GM12864 (cell line): Measurements from ENCODE around the gene GRAMD2B.
A peak's percentile ranks its signal among the peaks of the same experiment; 100 is the strongest.

ENCODE experiments used
- DNase-seq: peaks from one replicate; pipeline ENCODE4 v3.0.0-alpha.2; 2011; ENCODE audit warnings: low read depth
- H3K4me3 ChIP-seq: 2 replicates; pipeline ENCODE4 v1.5.1; 2011; ENCODE audit warnings: mild to moderate bottlenecking, low read depth, low read length, control low read depth
- CTCF ChIP-seq: IDR thresholded peaks from 2 replicates; pipeline ENCODE4 v1.5.1; 2011; ENCODE audit warnings: low read depth, mild to moderate bottlenecking, moderate library complexity, low read length, control low read depth, inconsistent platforms; ENCODE audit errors: missing control alignments

GRAMD2B gene

DNA sequence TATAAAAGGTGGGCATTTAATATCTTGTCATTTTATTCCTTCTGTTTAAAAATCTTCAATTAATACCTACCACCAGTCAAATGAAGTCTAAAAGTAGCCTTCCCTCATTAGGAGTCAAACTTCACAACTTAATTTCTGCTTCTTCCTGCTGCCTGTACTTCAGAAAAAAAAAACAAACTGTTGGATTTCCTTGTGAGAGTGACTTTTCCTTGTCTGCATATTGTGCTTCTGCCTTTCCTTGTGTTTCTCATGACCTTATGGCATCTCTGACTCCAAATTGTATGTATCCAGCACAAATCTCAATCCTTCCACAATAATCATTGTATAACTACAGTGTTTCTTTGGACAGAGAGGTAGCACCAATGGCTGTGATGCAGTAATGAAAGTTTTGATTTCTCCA is 32.1 kb downstream of the GRAMD2B start:
- no peak overlapping the region for H3K4me3 ChIP-seq
- DNase-seq: no peak
- TF ChIP-seq CTCF: no peak

DNA sequence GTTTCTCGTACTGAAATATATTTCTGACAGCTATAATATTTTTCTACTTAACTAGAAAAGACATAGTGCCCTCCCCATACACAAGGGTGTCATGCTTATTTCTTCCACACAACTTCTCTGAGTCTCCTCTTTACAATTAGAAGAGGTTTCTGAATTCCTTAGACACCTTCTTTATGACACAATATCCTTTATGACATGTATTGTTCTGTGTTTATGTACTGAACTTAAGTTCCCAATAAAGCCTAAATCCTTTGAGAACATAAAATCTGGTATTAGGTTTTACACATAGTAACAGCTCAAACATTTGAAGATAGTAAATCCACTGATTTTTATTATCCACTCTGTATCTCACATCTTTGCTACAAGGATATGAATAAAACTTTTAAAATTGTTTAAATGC is 32.5 kb downstream of the GRAMD2B start:
- H3K4me3 ChIP-seq: no peak overlapping the region
- TF ChIP-seq CTCF: no peak
- DNase-seq: no peak

- no peak for DNase-seq
- no peak for TF ChIP-seq CTCF
- no peak overlapping the region for H3K4me3 ChIP-seq
Measured at GRCh38 chr5:126456217-126456820, 33.1 kb downstream of the GRAMD2B start.

DNA sequence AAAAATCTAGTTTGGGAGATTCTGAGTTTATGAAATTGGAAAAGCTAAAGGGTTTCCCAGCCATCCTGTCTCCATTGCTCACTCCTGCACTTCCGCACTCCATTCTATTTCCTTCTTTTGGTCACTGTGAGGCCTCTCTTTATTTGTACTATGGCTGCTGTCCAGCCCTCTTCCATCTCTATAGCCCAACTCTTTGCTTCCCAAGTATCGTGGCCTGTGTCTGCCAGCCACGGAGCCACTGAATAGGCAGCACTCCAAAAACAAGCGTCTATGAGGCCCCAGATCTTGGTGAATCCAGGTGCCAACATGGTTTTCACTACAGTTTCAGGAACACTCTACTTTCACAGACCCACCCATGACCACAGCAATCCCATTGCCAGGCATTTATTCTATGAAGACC is 37.2 kb downstream of the GRAMD2B start:
- TF ChIP-seq CTCF: no peak
- DNase-seq: no peak
- H3K4me3 ChIP-seq: no peak overlapping the region

DNA sequence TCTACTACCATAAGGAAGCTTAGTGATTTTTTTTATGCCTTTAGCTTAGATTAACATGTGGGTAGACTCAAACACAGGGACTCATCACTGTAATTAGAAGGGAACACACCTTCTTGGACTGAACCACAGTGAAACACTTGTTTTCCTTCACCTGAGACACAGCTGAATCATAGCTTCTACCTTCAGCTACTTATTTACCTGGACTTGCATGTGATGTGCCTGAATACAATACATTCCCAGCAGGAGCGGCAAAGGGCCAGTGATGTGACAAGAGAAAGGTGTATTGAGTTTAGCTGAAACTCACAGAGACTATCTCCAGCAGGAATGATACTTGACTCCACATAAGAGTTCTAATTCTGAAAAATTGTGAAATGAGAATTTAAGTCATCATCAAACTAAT is 37.8 kb downstream of the GRAMD2B start:
- DNase-seq: no peak
- H3K4me3 ChIP-seq: no peak overlapping the region
- no peak for TF ChIP-seq CTCF

DNA sequence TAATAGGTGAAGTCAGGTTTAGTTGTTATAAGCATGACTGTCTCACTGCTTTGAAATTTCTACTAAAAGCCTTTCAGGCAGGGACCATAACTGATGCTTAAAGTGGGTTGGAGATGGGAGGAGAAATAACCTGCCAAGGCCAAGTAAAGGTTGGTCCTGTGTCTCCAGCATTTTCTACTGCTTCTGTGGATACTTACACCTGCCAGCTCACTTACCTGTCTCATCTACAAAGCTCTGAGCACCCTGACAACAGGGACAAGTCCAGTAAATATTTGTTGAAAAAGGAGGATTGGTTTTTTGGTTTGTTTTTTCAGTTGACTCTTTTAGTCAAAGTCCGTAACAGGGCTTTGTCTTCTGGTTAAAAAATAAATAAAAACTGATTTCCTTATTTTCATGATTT is 38.6 kb downstream of the GRAMD2B start:
- DNase-seq: no peak
- TF ChIP-seq CTCF: no peak
- no peak overlapping the region for H3K4me3 ChIP-seq

- no peak for TF ChIP-seq CTCF
- DNase-seq: peak; percentile 43
- no peak overlapping the region for H3K4me3 ChIP-seq
Measured at GRCh38 chr5:126462239-126463014, 39.2 kb downstream of the GRAMD2B start.
